Effector memory CD4-positive, alpha-beta T cell (primary cell): ENCODE measurements around the gene PATJ.
"Not testable (repeated sequence)": the region's sequence is repeated elsewhere in the genome, so short reads cannot be mapped to it uniquely, and the experiment has no call there.

Experiments used
- DNase-seq, 3 donors: peaks; one replicate each; pipeline ENCODE4 v3.0.0-alpha.2; 2020
- H3K27ac ChIP-seq: 2 replicates; pipeline ENCODE4 v1.7.0; 2013; ENCODE audit warnings: mild to moderate bottlenecking, low read length, moderate library complexity; ENCODE audit not compliant: insufficient read depth, poor library complexity, severe bottlenecking
- H3K27me3 ChIP-seq: replicated peaks from 2 replicates; pipeline ENCODE4 v1.7.0; 2013; ENCODE audit warnings: mild to moderate bottlenecking, low read length; ENCODE audit not compliant: insufficient read depth, control insufficient read depth, poor library complexity, severe bottlenecking
- H3K36me3 ChIP-seq: 2 replicates; pipeline ENCODE4 v1.7.0; 2013; ENCODE audit warnings: mild to moderate bottlenecking, low read length, moderate library complexity; ENCODE audit not compliant: control insufficient read depth, insufficient read depth
- H3K4me1 ChIP-seq: 2 replicates; pipeline ENCODE4 v1.7.0; 2013; ENCODE audit warnings: low read length, mild to moderate bottlenecking; ENCODE audit not compliant: control insufficient read depth, insufficient read depth, poor library complexity, severe bottlenecking
- H3K4me3 ChIP-seq: 2 replicates; pipeline ENCODE4 v1.7.0; 2013; ENCODE audit warnings: low read length, low read depth, mild to moderate bottlenecking; ENCODE audit not compliant: insufficient read depth, poor library complexity, severe bottlenecking
- H3K9me3 ChIP-seq: 2 replicates; pipeline ENCODE4 v1.7.0; 2013; ENCODE audit warnings: mild to moderate bottlenecking, low read length, moderate library complexity; ENCODE audit not compliant: control insufficient read depth

PATJ gene

GRCh38 chr1:61952675-61953074 lies 210.4 kb downstream of the PATJ start:
- H3K36me3 ChIP-seq = no peaks in the 10 kb centered on the region
- H3K27me3 ChIP-seq = no peaks in the 10 kb centered on the region
- H3K4me3 ChIP-seq = no peak overlapping the region
- no peaks in the 10 kb centered on the region for H3K9me3 ChIP-seq
- H3K27ac ChIP-seq = no peak overlapping the region
- no peaks in the 10 kb centered on the region for H3K4me1 ChIP-seq
- DNase-seq = no peak

GRCh38 chr1:61953076-61953789 lies 211.0 kb downstream of the PATJ start:
- H3K27ac ChIP-seq = no peak overlapping the region
- no peaks in the 10 kb centered on the region for H3K4me1 ChIP-seq
- DNase-seq = no peak
- H3K4me3 ChIP-seq = no peak overlapping the region
- H3K36me3 ChIP-seq = no peaks in the 10 kb centered on the region
- H3K9me3 ChIP-seq = no peaks in the 10 kb centered on the region
- no peaks in the 10 kb centered on the region for H3K27me3 ChIP-seq

- no peak overlapping the region for H3K4me3 ChIP-seq
- no peak overlapping the region for H3K27ac ChIP-seq
- no peaks in the 10 kb centered on the region for H3K27me3 ChIP-seq
- H3K4me1 ChIP-seq = no peaks in the 10 kb centered on the region
- H3K9me3 ChIP-seq = no peaks in the 10 kb centered on the region
- H3K36me3 ChIP-seq = no peaks in the 10 kb centered on the region
- no peak for DNase-seq
These were observed 211.5 kb downstream of the PATJ start for GRCh38 chr1:61953790-61954150.

DNA sequence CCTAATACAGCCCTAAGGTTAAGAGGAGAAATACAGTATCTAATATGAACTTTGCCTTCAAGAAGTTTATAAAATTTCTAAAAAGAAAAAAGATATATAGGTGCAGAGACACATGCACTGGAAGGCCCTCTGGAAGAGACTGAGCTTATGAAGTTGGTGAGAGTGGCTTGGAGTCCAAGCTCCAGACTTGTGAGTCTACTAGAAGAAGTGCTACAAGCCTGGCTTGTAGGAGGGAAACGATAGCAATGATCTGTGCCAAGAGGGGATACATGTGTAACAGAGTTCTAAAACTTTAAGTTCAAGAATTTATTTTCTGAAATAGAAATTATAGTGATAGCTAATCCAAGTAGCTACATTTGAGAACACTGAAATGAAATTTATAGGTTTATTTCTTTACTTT lies 213.0 kb downstream of the PATJ start:
- Histone ChIP-seq H3K36me3 (no peaks in the 10 kb centered on the region), H3K27me3 (no peaks in the 10 kb centered on the region), H3K4me1 (no peaks in the 10 kb centered on the region), H3K27ac (no peak overlapping the region), H3K4me3 (no peak overlapping the region), H3K9me3 (no peaks in the 10 kb centered on the region)
- DNase-seq = no peak

DNA sequence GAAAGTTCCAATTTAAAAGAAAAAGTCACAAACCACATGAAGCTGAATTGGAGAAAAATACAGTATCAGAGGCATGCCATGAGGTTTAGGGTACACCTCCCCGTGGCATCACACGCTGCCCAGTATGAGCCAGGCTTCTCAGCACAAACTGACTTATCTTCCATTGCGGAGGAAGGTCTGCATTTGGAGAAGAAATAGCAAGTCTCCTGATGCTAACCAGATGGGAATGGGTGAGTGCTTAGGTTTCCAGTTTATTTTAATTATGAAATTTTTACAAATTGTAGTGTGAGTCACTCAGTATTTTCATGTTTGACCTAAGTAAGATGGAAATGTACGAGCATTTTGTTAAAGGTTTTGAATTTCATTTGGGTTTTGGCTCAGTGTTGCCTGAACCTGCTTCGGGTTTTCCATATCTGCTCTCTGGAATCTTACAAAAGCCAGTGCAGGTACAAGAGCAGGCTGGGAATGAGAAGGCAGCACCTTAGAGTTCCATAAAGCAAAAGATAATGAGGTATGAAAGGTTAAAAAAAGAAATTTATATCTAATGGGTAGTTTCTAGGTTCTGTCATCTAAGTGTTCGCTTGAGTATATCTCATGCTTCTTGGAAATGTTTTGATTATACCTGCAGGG lies 213.9 kb downstream of the PATJ start:
- Histone ChIP-seq H3K4me3 (no peak overlapping the region), H3K4me1 (no peaks in the 10 kb centered on the region), H3K27me3 (no peaks in the 10 kb centered on the region), H3K36me3 (no peaks in the 10 kb centered on the region), H3K27ac (no peak overlapping the region), H3K9me3 (no peaks in the 10 kb centered on the region)
- no peak for DNase-seq

GRCh38 chr1:61956784-61957183 lies 214.5 kb downstream of the PATJ start:
- no peaks in the 10 kb centered on the region for H3K9me3 ChIP-seq
- DNase-seq = no peak
- H3K27me3 ChIP-seq = no peaks in the 10 kb centered on the region
- H3K27ac ChIP-seq = no peak overlapping the region
- H3K4me3 ChIP-seq = no peak overlapping the region
- no peaks in the 10 kb centered on the region for H3K36me3 ChIP-seq
- H3K4me1 ChIP-seq = no peaks in the 10 kb centered on the region

GRCh38 chr1:61961009-61961408 lies 218.7 kb downstream of the PATJ start:
- H3K27me3 ChIP-seq = no peaks in the 10 kb centered on the region
- H3K36me3 ChIP-seq = no peaks in the 10 kb centered on the region
- H3K27ac ChIP-seq = no peak overlapping the region
- no peak overlapping the region for H3K4me3 ChIP-seq
- no peaks in the 10 kb centered on the region for H3K4me1 ChIP-seq
- no peaks in the 10 kb centered on the region for H3K9me3 ChIP-seq
- no peak for DNase-seq

- no peak for DNase-seq
- peaks cover under 1% of the 10 kb centered on the region for H3K36me3 ChIP-seq
- H3K27ac ChIP-seq = no peak overlapping the region
- no peaks in the 10 kb centered on the region for H3K27me3 ChIP-seq
- H3K4me1 ChIP-seq = no peaks in the 10 kb centered on the region
- no peaks in the 10 kb centered on the region for H3K9me3 ChIP-seq
- H3K4me3 ChIP-seq = no peak overlapping the region
These were observed 220.4 kb downstream of the PATJ start for GRCh38 chr1:61962631-61963030.

DNA sequence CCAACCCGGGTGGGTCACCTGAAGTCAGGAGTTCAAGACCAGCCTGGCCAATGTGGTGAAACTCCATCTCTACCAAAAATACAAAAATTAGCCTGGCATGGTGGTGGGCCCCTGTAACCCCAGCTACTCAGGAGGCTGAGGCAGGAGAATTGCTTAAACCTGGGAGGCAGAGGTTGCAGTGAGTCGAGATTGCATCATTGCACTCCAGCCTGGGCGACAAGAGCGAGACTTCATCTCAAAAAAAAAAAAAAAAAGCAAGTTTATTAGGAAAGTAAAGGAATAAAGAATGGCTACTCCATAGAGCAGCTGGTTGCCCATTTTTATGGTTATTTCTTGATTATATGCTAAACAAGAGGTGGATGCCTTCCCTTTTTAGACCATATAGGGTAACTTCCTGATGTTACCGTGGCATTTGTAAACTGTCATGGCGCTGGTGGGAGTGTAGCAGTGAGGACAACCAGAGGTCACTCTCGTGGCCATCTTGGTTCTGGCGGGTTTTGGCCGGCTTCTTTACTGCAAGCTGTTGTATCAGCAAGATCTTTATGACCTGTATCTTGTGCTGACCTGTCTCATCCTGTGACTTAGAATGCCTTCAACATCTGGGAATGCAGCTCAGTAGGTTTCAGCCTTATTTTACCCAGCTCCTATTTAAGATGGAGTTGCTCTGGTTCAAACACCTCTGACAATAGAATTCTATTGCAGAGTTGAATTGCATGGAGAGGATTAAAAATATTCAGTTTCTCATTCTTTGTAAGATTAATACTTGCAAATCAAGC lies 224.4 kb downstream of the PATJ start:
- H3K4me3 ChIP-seq, H3K36me3 ChIP-seq, H3K9me3 ChIP-seq, H3K27me3 ChIP-seq, DNase-seq, H3K27ac ChIP-seq, H3K4me1 ChIP-seq: not testable (repeated sequence)

- Histone ChIP-seq H3K27ac (no peak overlapping the region), H3K9me3 (no peaks in the 10 kb centered on the region)
- no peak for DNase-seq
These were observed 225.5 kb downstream of the PATJ start for GRCh38 chr1:61967750-61968149.

More at GRCh38 chr1:61967750-61968149, 225.5 kb downstream of the PATJ start:
- H3K27me3 ChIP-seq = no peaks in the 10 kb centered on the region
- H3K4me1 ChIP-seq = no peaks in the 10 kb centered on the region
- H3K4me3 ChIP-seq = no peak overlapping the region
- peaks cover 6% of the 10 kb centered on the region for H3K36me3 ChIP-seq
